IMR-90 (cell line): ENCODE data around the gene PIP4P1. TPM values are rescaled to one million over a fixed set of nuclear protein-coding genes. Genes with fewer than 3 reads are reported as not detected.

Experiments used
- ATAC-seq: fragments of 200-7000 bp; cut with Tn5 transposase; 2 replicates; pipeline ENCODE4 v1.9.1; 2020; ENCODE audit warnings: low read depth, mild to moderate bottlenecking, moderate library complexity
- BruUV-seq: library from RNA; stranded (reverse); fragments of 400-500 nt; replicated peaks from 2 replicates; lab custom pipeline; 2021; lab: Mats Ljungman, UMichigan
- CTCF ChIA-PET: fragments of 300-600 bp; formaldehyde crosslinking; extraction: SDS; loops from one replicate; lab custom pipeline; 2021; ENCODE audit warnings: antibody characterized with exemption; lab: Yijun Ruan, JAX
- POLR2A ChIA-PET: fragments of 300-600 bp; sonication (Branson Sonifier 250); formaldehyde crosslinking; loops from one replicate; lab custom pipeline; 2022; ENCODE audit warnings: antibody characterized with exemption; ENCODE audit not compliant: unreplicated experiment; lab: Charles Lee
- DNase-seq: peaks from one replicate; pipeline ENCODE4 v3.0.0; 2013
- H2AFZ ChIP-seq: replicated peaks from 2 replicates; pipeline ENCODE3; 2013; ENCODE audit warnings: low read length, mild to moderate bottlenecking; ENCODE audit not compliant: poor library complexity
- H2AK5ac ChIP-seq: 2 replicates; pipeline ENCODE4 v1.6.1; 2013; ENCODE audit warnings: low read depth, low read length, inconsistent platforms
- H2AK9ac ChIP-seq: replicated peaks from 2 replicates; pipeline ENCODE3; 2013; ENCODE audit warnings: mild to moderate bottlenecking, low read depth, low read length, moderate library complexity; ENCODE audit not compliant: poor library complexity
- H2BK120ac ChIP-seq: 2 replicates; pipeline ENCODE4 v1.6.1; 2013; ENCODE audit warnings: low read depth, low read length, inconsistent platforms
- H2BK15ac ChIP-seq: 3 replicates; pipeline ENCODE4 v1.6.1; 2013; ENCODE audit warnings: low read depth, low read length, inconsistent platforms
- H2BK20ac ChIP-seq: 2 replicates; pipeline ENCODE4 v1.6.1; 2013; ENCODE audit warnings: low read depth, mild to moderate bottlenecking, inconsistent platforms, low read length, moderate library complexity
- H2BK5ac ChIP-seq: 2 replicates; pipeline ENCODE4 v1.6.1; 2013; ENCODE audit warnings: mild to moderate bottlenecking, low read depth, low read length, inconsistent platforms; ENCODE audit not compliant: poor library complexity, severe bottlenecking
- H3K14ac ChIP-seq: replicated peaks from 2 replicates; pipeline ENCODE4 v1.6.1; 2013; ENCODE audit warnings: low read depth, low read length, inconsistent platforms
- H3K18ac ChIP-seq: 2 replicates; pipeline ENCODE4 v1.6.1; 2013; ENCODE audit warnings: low read depth, low read length, control low read depth
- H3K23ac ChIP-seq: 2 replicates; pipeline ENCODE4 v1.6.1; 2013; ENCODE audit warnings: low read depth, low read length, inconsistent platforms
- H3K27ac ChIP-seq: 2 replicates; pipeline ENCODE4 v1.5.1; 2013; ENCODE audit warnings: mild to moderate bottlenecking, control low read depth, low read length; ENCODE audit not compliant: insufficient read depth
- H3K27me3 ChIP-seq: 2 replicates; pipeline ENCODE4 v1.6.1; 2013; ENCODE audit warnings: low read length; ENCODE audit not compliant: control insufficient read depth, insufficient read depth
- H3K36me3 ChIP-seq: 2 replicates; pipeline ENCODE4 v1.6.1; 2013; ENCODE audit warnings: low read length, mixed read lengths; ENCODE audit not compliant: control insufficient read depth, insufficient read depth
- H3K4ac ChIP-seq: 2 replicates; pipeline ENCODE4 v1.6.1; 2013; ENCODE audit warnings: low read depth, low read length, inconsistent platforms
- H3K4me1 ChIP-seq: 2 replicates; pipeline ENCODE4 v1.6.1; 2013; ENCODE audit warnings: low read length, mixed read lengths; ENCODE audit not compliant: control insufficient read depth, insufficient read depth
- H3K4me2 ChIP-seq: 2 replicates; pipeline ENCODE4 v1.6.1; 2013; ENCODE audit warnings: low read depth, mild to moderate bottlenecking, control low read depth, low read length, moderate library complexity
- H3K4me3 ChIP-seq: 2 replicates; pipeline ENCODE4 v1.5.1; 2013; ENCODE audit warnings: low read depth, mild to moderate bottlenecking, control low read depth, low read length, moderate library complexity; ENCODE audit not compliant: insufficient read depth
- H3K56ac ChIP-seq: 2 replicates; pipeline ENCODE4 v1.6.1; 2013; ENCODE audit warnings: low read length, inconsistent platforms; ENCODE audit not compliant: insufficient read depth; ENCODE audit errors: extremely low read depth
- H3K79me1 ChIP-seq, 2 experiments: 2 replicates each; pipeline ENCODE4 v1.6.1; 2013; ENCODE audit warnings: low read length in 2 of 2, inconsistent platforms in 1 of 2, low read depth in 1 of 2
- H3K9ac ChIP-seq: 2 replicates; pipeline ENCODE4 v1.6.1; 2013; ENCODE audit warnings: low read depth, low read length, control low read depth
- H3K9me1 ChIP-seq: 2 replicates; pipeline ENCODE4 v1.6.1; 2013; ENCODE audit warnings: low read length, inconsistent platforms; ENCODE audit not compliant: insufficient read depth
- H3K9me3 ChIP-seq: 2 replicates; pipeline ENCODE4 v1.6.1; 2013; ENCODE audit warnings: low read length; ENCODE audit not compliant: control insufficient read depth, insufficient read depth
- H4K20me1 ChIP-seq: 2 replicates; pipeline ENCODE4 v1.6.1; 2013; ENCODE audit warnings: low read length, inconsistent platforms; ENCODE audit not compliant: insufficient read depth
- H4K5ac ChIP-seq: 2 replicates; pipeline ENCODE4 v1.6.1; 2013; ENCODE audit warnings: mild to moderate bottlenecking, low read depth, low read length, control low read depth
- H4K8ac ChIP-seq, 2 experiments: 2 replicates each; pipeline ENCODE4 v1.6.1; 2013; ENCODE audit warnings: low read depth in 2 of 2, low read length in 2 of 2, control low read depth in 1 of 2, inconsistent platforms in 1 of 2
- H4K91ac ChIP-seq: 2 replicates; pipeline ENCODE4 v1.6.1; 2013; ENCODE audit warnings: low read depth, low read length, inconsistent platforms; ENCODE audit not compliant: insufficient read depth
- BHLHE40 ChIP-seq: fragments of 150-350 bp; IDR thresholded peaks from 2 replicates; pipeline ENCODE4 v1.6.1; 2016; ENCODE audit warnings: mild to moderate bottlenecking, low read depth, low read length
- CEBPB ChIP-seq: IDR thresholded peaks from 2 replicates; pipeline ENCODE4 v1.6.1; 2012; ENCODE audit warnings: low read depth, low read length, improper control_type of control experiment
- CHD1 ChIP-seq: IDR thresholded peaks from 2 replicates; pipeline ENCODE4 v1.6.1; 2012; ENCODE audit warnings: low read depth, low read length, improper control_type of control experiment
- FOS ChIP-seq: fragments of 150-350 bp; IDR thresholded peaks from 2 replicates; pipeline ENCODE4 v1.6.1; 2016; ENCODE audit warnings: low read depth, low read length
- MAFK ChIP-seq: IDR thresholded peaks from 2 replicates; pipeline ENCODE4 v1.6.1; 2012; ENCODE audit warnings: low read depth, low read length, improper control_type of control experiment
- MAZ ChIP-seq: IDR thresholded peaks from 2 replicates; pipeline ENCODE4 v1.6.1; 2012; ENCODE audit warnings: low read depth, mild to moderate bottlenecking, low read length, improper control_type of control experiment, moderate library complexity, borderline replicate concordance
- MXI1 ChIP-seq: IDR thresholded peaks from 2 replicates; pipeline ENCODE4 v1.6.1; 2012; ENCODE audit warnings: low read depth, mild to moderate bottlenecking, low read length, moderate library complexity, borderline replicate concordance
- NFE2L2 ChIP-seq: fragments of 150-350 bp; IDR thresholded peaks from 2 replicates; pipeline ENCODE4 v1.6.1; 2016; ENCODE audit warnings: low read depth, mild to moderate bottlenecking, low read length
- POLR2A ChIP-seq: IDR thresholded peaks from 2 replicates; pipeline ENCODE4 v1.6.1; 2012; ENCODE audit warnings: mild to moderate bottlenecking, low read depth, low read length
- RAD21 ChIP-seq: IDR thresholded peaks from 2 replicates; pipeline ENCODE4 v1.6.1; 2012; ENCODE audit warnings: low read length, improper control_type of control experiment
- RCOR1 ChIP-seq: IDR thresholded peaks from 2 replicates; pipeline ENCODE4 v1.6.1; 2012; ENCODE audit warnings: mild to moderate bottlenecking, low read length, improper control_type of control experiment; ENCODE audit not compliant: insufficient replicate concordance
- RFX5 ChIP-seq: IDR thresholded peaks from 2 replicates; pipeline ENCODE4 v1.8.0; 2012; ENCODE audit warnings: low read depth, mild to moderate bottlenecking, low read length, moderate library complexity
- SMC3 ChIP-seq: fragments of 150-350 bp; IDR thresholded peaks from 2 replicates; pipeline ENCODE4 v1.6.1; 2016; ENCODE audit warnings: low read depth, mild to moderate bottlenecking, antibody characterized with exemption, low read length, moderate library complexity
- WGBS, 2 experiments: methylation state at CpG; one replicate each; pipeline versions ENCODE4 v1.1.5 to v1.1.7; 2013; ENCODE audit warnings: missing lambda C conversion rate in 2 of 2; ENCODE audit not compliant: insufficient read length in 1 of 2; ENCODE audit errors: extremely low coverage in 2 of 2; 5-methylcytosine and 5-hydroxymethylcytosine counted together
- dilution Hi-C: fragments of 300-500 bp; cut with HindIII; formaldehyde crosslinking; loops from one replicate; pipeline ENCODE4 v1.14.3; 2018; ENCODE audit warnings: low sequenced_read_pairs; ENCODE audit not compliant: unreplicated experiment
- in situ Hi-C: fragments of 300-500 bp; cut with MboI; formaldehyde crosslinking; loops from 3 replicates; pipeline ENCODE4 v1.14.3; 2019; ENCODE audit warnings: low sequenced_read_pairs, inconsistent platforms, mixed read lengths
- intact Hi-C: fragments of 100-400 bp; cut with micrococcal nuclease; formaldehyde crosslinking; loops from 2 replicates; pipeline ENCODE4 v1.10.0; 2022
- polyA plus RNA-seq, 3 experiments: library from polyadenylated mRNA; depleted of rRNA; stranded (reverse); fragments of >200 nt; gene quantifications; 2 replicates each; pipeline ENCODE4 v1.2.3, GENCODE V29; 2012; ENCODE audit warnings: low replicate concordance in 1 of 3
- total RNA-seq: library from RNA; depleted of rRNA; stranded (reverse); fragments of >200 nt; gene quantifications from 2 replicates; pipeline ENCODE4 v1.2.3, GENCODE V29; 2012
- TF ChIP-seq, protein P1 (sequence below): fragments of 150-350 bp; IDR thresholded peaks from 2 replicates; pipeline ENCODE4 v1.6.1; 2016; ENCODE audit warnings: low read depth, mild to moderate bottlenecking, low read length, moderate library complexity, borderline replicate concordance
- TF ChIP-seq, protein P2 (sequence below): fragments of 150-350 bp; IDR thresholded peaks from 2 replicates; pipeline ENCODE4 v1.6.1; 2017; ENCODE audit warnings: mild to moderate bottlenecking, antibody characterized with exemption, low read length, low read depth
- TF ChIP-seq, protein P3 (sequence below): conservative IDR thresholded peaks from 2 replicates; pipeline ENCODE4 v1.5.1; 2012; ENCODE audit warnings: mild to moderate bottlenecking, low read depth, low read length, improper control_type of control experiment

PIP4P1 gene
- total and polyA plus RNA-seq, 2 of the 4 experiments (the other 2 are of a cell fraction): 15.2 to 27.8 TPM

DNA sequence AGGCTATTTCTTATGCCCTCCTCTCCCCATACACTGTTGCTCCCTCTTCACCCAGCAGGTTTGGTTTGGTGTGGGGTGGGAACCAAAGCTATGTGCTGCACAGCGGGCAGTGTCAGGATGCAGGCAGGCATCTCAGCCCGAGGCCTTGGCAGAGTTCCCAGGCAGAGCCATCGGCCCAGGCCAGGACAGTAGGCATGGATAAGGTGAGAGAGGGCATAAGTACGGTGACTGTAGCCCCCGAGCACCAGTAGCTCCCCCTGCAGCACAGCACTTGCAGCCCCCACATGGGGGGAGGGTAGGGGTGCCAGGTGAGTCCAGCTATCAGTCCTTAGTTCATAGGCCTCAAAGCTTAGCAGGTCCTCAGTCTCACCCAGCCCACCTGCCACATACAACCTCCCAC, 32.4 kb downstream of the PIP4P1 start:
- ATAC-seq: no peak
- no peak overlapping the region for H2BK15ac ChIP-seq
- H2BK120ac ChIP-seq: no peak overlapping the region
- H3K9me3 ChIP-seq: no peaks in the 10 kb centered on the region
- no peak overlapping the region for H4K8ac ChIP-seq
- no peak overlapping the region for H3K4me3 ChIP-seq
- H2AK9ac ChIP-seq: no peak overlapping the region
- no peak overlapping the region for H4K91ac ChIP-seq
- no TSS peak for BruUV-seq
- dilution Hi-C loops (no loop called here), intact Hi-C loops (no loop called here), in situ Hi-C loops (no loop called here)
- H4K5ac ChIP-seq: no peak overlapping the region
- no peaks in the 10 kb centered on the region for H3K36me3 ChIP-seq
- TF ChIP-seq NFE2L2 (no peak), RAD21 (no peak), FOS (no peak), RCOR1 (no peak), SMC3 (no peak), BHLHE40 (no peak), MAFK (no peak), RFX5 (no peak), CHD1 (no peak), MXI1 (no peak), MAZ (no peak), CEBPB (no peak), POLR2A (no peak)
- TF ChIP-seq, protein P1, sequence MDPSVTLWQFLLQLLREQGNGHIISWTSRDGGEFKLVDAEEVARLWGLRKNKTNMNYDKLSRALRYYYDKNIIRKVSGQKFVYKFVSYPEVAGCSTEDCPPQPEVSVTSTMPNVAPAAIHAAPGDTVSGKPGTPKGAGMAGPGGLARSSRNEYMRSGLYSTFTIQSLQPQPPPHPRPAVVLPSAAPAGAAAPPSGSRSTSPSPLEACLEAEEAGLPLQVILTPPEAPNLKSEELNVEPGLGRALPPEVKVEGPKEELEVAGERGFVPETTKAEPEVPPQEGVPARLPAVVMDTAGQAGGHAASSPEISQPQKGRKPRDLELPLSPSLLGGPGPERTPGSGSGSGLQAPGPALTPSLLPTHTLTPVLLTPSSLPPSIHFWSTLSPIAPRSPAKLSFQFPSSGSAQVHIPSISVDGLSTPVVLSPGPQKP: no peak
- TF ChIP-seq, protein P2, sequence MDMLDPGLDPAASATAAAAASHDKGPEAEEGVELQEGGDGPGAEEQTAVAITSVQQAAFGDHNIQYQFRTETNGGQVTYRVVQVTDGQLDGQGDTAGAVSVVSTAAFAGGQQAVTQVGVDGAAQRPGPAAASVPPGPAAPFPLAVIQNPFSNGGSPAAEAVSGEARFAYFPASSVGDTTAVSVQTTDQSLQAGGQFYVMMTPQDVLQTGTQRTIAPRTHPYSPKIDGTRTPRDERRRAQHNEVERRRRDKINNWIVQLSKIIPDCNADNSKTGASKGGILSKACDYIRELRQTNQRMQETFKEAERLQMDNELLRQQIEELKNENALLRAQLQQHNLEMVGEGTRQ: no peak
- TF ChIP-seq, protein P3, sequence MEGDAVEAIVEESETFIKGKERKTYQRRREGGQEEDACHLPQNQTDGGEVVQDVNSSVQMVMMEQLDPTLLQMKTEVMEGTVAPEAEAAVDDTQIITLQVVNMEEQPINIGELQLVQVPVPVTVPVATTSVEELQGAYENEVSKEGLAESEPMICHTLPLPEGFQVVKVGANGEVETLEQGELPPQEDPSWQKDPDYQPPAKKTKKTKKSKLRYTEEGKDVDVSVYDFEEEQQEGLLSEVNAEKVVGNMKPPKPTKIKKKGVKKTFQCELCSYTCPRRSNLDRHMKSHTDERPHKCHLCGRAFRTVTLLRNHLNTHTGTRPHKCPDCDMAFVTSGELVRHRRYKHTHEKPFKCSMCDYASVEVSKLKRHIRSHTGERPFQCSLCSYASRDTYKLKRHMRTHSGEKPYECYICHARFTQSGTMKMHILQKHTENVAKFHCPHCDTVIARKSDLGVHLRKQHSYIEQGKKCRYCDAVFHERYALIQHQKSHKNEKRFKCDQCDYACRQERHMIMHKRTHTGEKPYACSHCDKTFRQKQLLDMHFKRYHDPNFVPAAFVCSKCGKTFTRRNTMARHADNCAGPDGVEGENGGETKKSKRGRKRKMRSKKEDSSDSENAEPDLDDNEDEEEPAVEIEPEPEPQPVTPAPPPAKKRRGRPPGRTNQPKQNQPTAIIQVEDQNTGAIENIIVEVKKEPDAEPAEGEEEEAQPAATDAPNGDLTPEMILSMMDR: no peak
- CTCF ChIA-PET: no interaction called here
- H3K79me1 ChIP-seq: no peaks in the 10 kb centered on the region
- POLR2A ChIA-PET: no interaction called here
- H3K27me3 ChIP-seq: 0 out of 2 replicates have a peak, but pooled peaks cover 1% of the 10 kb centered on the region
- 0 out of 2 replicates have a peak, but pooled peaks cover 2% of the 10 kb centered on the region for H3K4me1 ChIP-seq
- WGBS, 2 experiments: 50% methylated on average over 2 of the region's 5 CpGs; no CpG with 5 or more reads in 1 of the 2 experiments
- no peak overlapping the region for H2AFZ ChIP-seq
- no peaks in the 10 kb centered on the region for H3K9me1 ChIP-seq
- no peak for DNase-seq
- no peak overlapping the region for H2BK5ac ChIP-seq
- H2AK5ac ChIP-seq: no peak overlapping the region
- H3K4me2 ChIP-seq: no peak overlapping the region
- H3K27ac ChIP-seq: no peak overlapping the region
- no peak overlapping the region for H3K23ac ChIP-seq
- H3K18ac ChIP-seq: no peak overlapping the region
- no peak overlapping the region for H3K9ac ChIP-seq
- no peak overlapping the region for H3K14ac ChIP-seq
- H4K20me1 ChIP-seq: no peaks in the 10 kb centered on the region
- H3K4ac ChIP-seq: no peak overlapping the region
- no peak overlapping the region for H3K56ac ChIP-seq
- no peak overlapping the region for H2BK20ac ChIP-seq
